GM10248 (cell line): Measurements from ENCODE around the gene EOLA1.
"Not testable (repeated sequence)": the region's sequence is repeated elsewhere in the genome, so short reads cannot be mapped to it uniquely, and the experiment has no call there.

Experiments used
- CTCF ChIA-PET: fragments of 300-600 bp; sonication (Branson Sonifier 250); formaldehyde crosslinking; extraction: SDS; loops from one replicate; lab custom pipeline; 2021; ENCODE audit warnings: antibody characterized with exemption; lab: Yijun Ruan, JAX
- POLR2A ChIA-PET: fragments of 350-650 bp; sonication (Branson Sonifier 250); formaldehyde crosslinking; extraction: SDS; loops from one replicate; lab custom pipeline; 2020; ENCODE audit warnings: antibody characterized with exemption; lab: Yijun Ruan, JAX
- DNase-seq: peaks from one replicate; pipeline ENCODE4 v3.0.0; 2012; ENCODE audit errors: extremely low spot score
- CTCF ChIP-seq: IDR thresholded peaks from 2 replicates; pipeline ENCODE4 v1.5.1; 2012; ENCODE audit warnings: mild to moderate bottlenecking, low read depth; ENCODE audit errors: extremely low read depth, missing control alignments, control extremely low read depth

Gene EOLA1

GRCh38 chrX:149497054-149497453 is 43.8 kb upstream of the EOLA1 start:
- POLR2A ChIA-PET, result no interaction called here
- CTCF ChIA-PET, result interaction anchor here (0.7 kb wide), 1 partner anchor 9 kb away, joined by 6 read pairs; no protein-coding TSS in a partner anchor
- no peak for DNase-seq
- TF ChIP-seq CTCF, result no peak

- CTCF ChIA-PET, result no interaction called here
- no peak for TF ChIP-seq CTCF
- POLR2A ChIA-PET, result no interaction called here
- no peak for DNase-seq
These were observed 43.2 kb upstream of the EOLA1 start for GRCh38 chrX:149497626-149498025.

- ChIA-PET CTCF (no interaction called here), POLR2A (no interaction called here)
- TF ChIP-seq CTCF, result no peak
These were observed 42.0 kb upstream of the EOLA1 start for GRCh38 chrX:149498767-149499166.

GRCh38 chrX:149499766-149500165 is 41.0 kb upstream of the EOLA1 start:
- DNase-seq, result no peak
- CTCF ChIA-PET, result no interaction called here
- no peak for TF ChIP-seq CTCF
- POLR2A ChIA-PET, result interaction anchor here (1.9 kb wide), 1 partner anchor 11 kb away, joined by 4 read pairs; no protein-coding TSS in a partner anchor

More at GRCh38 chrX:149498767-149499166, 42.0 kb upstream of the EOLA1 start:
- no peak for DNase-seq

GRCh38 chrX:149502923-149503322 is 37.9 kb upstream of the EOLA1 start:
- not testable (repeated sequence) for DNase-seq

GRCh38 chrX:149503446-149503845 is 37.4 kb upstream of the EOLA1 start:
- peak; percentile 21 for DNase-seq
- ChIA-PET CTCF (interaction anchor here (1.4 to 2.3 kb wide), 2 partner anchors 9 kb away, joined by 5 read pairs; no protein-coding TSS in a partner anchor), POLR2A (interaction anchor here (2.6 kb wide), 1 partner anchor 37 kb away, joined by 17 read pairs; the partner anchor contains the start of gene EOLA1)

More at GRCh38 chrX:149502923-149503322, 37.9 kb upstream of the EOLA1 start:
- ChIA-PET POLR2A (interaction anchor here (2.8 kb wide), 1 partner anchor 37 kb away, joined by 10 read pairs; the partner anchor contains the start of gene EOLA1), CTCF (interaction anchor here (1.4 to 2.3 kb wide), 2 partner anchors 9 kb away, joined by 5 read pairs; no protein-coding TSS in a partner anchor)

GRCh38 chrX:149504226-149504914 is 36.4 kb upstream of the EOLA1 start:
- DNase-seq, result peak; percentile 62
- ChIA-PET POLR2A (interaction anchor here (2.6 kb wide), 1 partner anchor 36 kb away, joined by 17 read pairs; the partner anchor contains the start of gene EOLA1), CTCF (interaction anchor here (1.0 to 2.3 kb wide), 3 partner anchors 8 to 18 kb away, joined by 3 to 5 read pairs (median 5); no protein-coding TSS in a partner anchor)

More at GRCh38 chrX:149504226-149504914, 36.4 kb upstream of the EOLA1 start:
- peak; percentile 51 for TF ChIP-seq CTCF
